Liver (tissue), 9 donors: Measurements from ENCODE around the gene TEX48. TPM values are rescaled to one million over a fixed set of nuclear protein-coding genes. Genes with fewer than 3 reads are reported as not detected.
A peak's percentile ranks its signal among the peaks of the same experiment; 100 is the strongest.

ENCODE experiments used
- DNase-seq: peaks from one replicate; pipeline ENCODE4 v3.0.0-alpha.2; 2017; ENCODE audit warnings: low spot score
- H3K27ac ChIP-seq, 2 donors: one replicate each; pipeline ENCODE4 v1.7.0; 2013; ENCODE audit warnings: inconsistent platforms in 2 of 2, low read length in 2 of 2, control low read depth in 1 of 2, low read depth in 1 of 2, mild to moderate bottlenecking in 1 of 2
- H3K27me3 ChIP-seq, 4 donors: one replicate each; pipeline versions ENCODE4 v1.6.1 to v1.7.0; 2013; ENCODE audit warnings: low read length in 3 of 4, inconsistent platforms in 1 of 4, mild to moderate bottlenecking in 1 of 4, moderate library complexity in 1 of 4; ENCODE audit not compliant: control insufficient read depth in 4 of 4, insufficient read depth in 4 of 4
- H3K36me3 ChIP-seq, 4 donors: one replicate each; pipeline versions ENCODE4 v1.6.1 to v1.7.0; 2013; ENCODE audit warnings: low read length in 3 of 4, mild to moderate bottlenecking in 3 of 4, low read depth in 1 of 4, moderate library complexity in 1 of 4; ENCODE audit not compliant: control insufficient read depth in 4 of 4, insufficient read depth in 3 of 4
- H3K4me1 ChIP-seq, 4 donors: one replicate each; pipeline versions ENCODE4 v1.6.1 to v1.7.0; 2013; ENCODE audit warnings: low read length in 3 of 4, mild to moderate bottlenecking in 3 of 4, moderate library complexity in 1 of 4; ENCODE audit not compliant: control insufficient read depth in 4 of 4, insufficient read depth in 4 of 4
- H3K4me3 ChIP-seq, 3 donors: one replicate each; pipeline versions ENCODE4 v1.6.1 to v1.7.0; 2013; ENCODE audit warnings: low read length in 3 of 3, control low read depth in 1 of 3, low read depth in 1 of 3, mild to moderate bottlenecking in 1 of 3
- H3K9ac ChIP-seq, 2 donors: one replicate each; pipeline ENCODE4 v1.7.0; 2013; ENCODE audit warnings: low read length in 2 of 2, mild to moderate bottlenecking in 2 of 2, moderate library complexity in 2 of 2, control low read depth in 1 of 2, low read depth in 1 of 2
- H3K9me3 ChIP-seq, 4 donors: one replicate each; pipeline versions ENCODE4 v1.6.1 to v1.7.0; 2013; ENCODE audit warnings: low read length in 3 of 4; ENCODE audit not compliant: control insufficient read depth in 4 of 4
- EGR1 ChIP-seq, 2 donors: IDR thresholded peaks; 2 replicates each; pipeline ENCODE4 v1.6.1; 2016 to 2018; ENCODE audit warnings: antibody characterized with exemption in 2 of 2, low read depth in 2 of 2
- FOXA1 ChIP-seq: IDR thresholded peaks from 2 replicates; pipeline ENCODE4 v1.6.1; 2016; ENCODE audit warnings: antibody characterized with exemption
- FOXA2 ChIP-seq: IDR thresholded peaks from 2 replicates; pipeline ENCODE4 v1.6.1; 2016; ENCODE audit warnings: antibody characterized with exemption
- GABPA ChIP-seq, 2 donors: IDR thresholded peaks in 1 of 2; conservative IDR thresholded peaks in 1 of 2; 2 replicates each; pipeline ENCODE4 v1.6.1; 2016; ENCODE audit warnings: antibody characterized with exemption in 2 of 2, mild to moderate bottlenecking in 1 of 2, moderate library complexity in 1 of 2
- HNF4A ChIP-seq, 2 donors: conservative IDR thresholded peaks; 2 replicates each; pipeline ENCODE4 v1.6.1; 2016; ENCODE audit warnings: antibody characterized with exemption in 2 of 2, mild to moderate bottlenecking in 2 of 2
- HNF4G ChIP-seq: IDR thresholded peaks from 2 replicates; pipeline ENCODE4 v1.6.1; 2016; ENCODE audit warnings: antibody characterized with exemption
- JUND ChIP-seq, 2 donors: IDR thresholded peaks; 2 replicates each; pipeline ENCODE4 v1.6.1; 2016; ENCODE audit warnings: antibody characterized with exemption in 2 of 2
- NR2F2 ChIP-seq: IDR thresholded peaks from 2 replicates; pipeline ENCODE4 v1.6.1; 2016; ENCODE audit warnings: antibody characterized with exemption
- RAD21 ChIP-seq, 2 donors: IDR thresholded peaks; 2 replicates each; pipeline ENCODE4 v1.6.1; 2016; ENCODE audit warnings: antibody characterized with exemption in 2 of 2, mild to moderate bottlenecking in 2 of 2
- REST ChIP-seq: IDR thresholded peaks from 2 replicates; pipeline ENCODE4 v1.6.1; 2016; ENCODE audit warnings: antibody characterized with exemption, mild to moderate bottlenecking
- RXRA ChIP-seq, 2 donors: IDR thresholded peaks; 2 replicates each; pipeline ENCODE4 v1.6.1; 2017 to 2018; ENCODE audit warnings: antibody characterized with exemption in 2 of 2, mild to moderate bottlenecking in 1 of 2
- SP1 ChIP-seq: IDR thresholded peaks from 2 replicates; pipeline ENCODE4 v1.6.1; 2018; ENCODE audit warnings: antibody characterized with exemption, mild to moderate bottlenecking
- TAF1 ChIP-seq: conservative IDR thresholded peaks from 2 replicates; pipeline ENCODE4 v1.6.1; 2016; ENCODE audit warnings: antibody characterized with exemption, mild to moderate bottlenecking
- YY1 ChIP-seq: IDR thresholded peaks from 2 replicates; pipeline ENCODE4 v1.6.1; 2016; ENCODE audit warnings: antibody characterized with exemption, mild to moderate bottlenecking
- WGBS: extraction: QIAGEN DNeasy Blood & Tissue Kit; methylation state at CpG from one replicate; pipeline ENCODE4 v1.1.7; 2013; 5-methylcytosine and 5-hydroxymethylcytosine counted together
- polyA plus RNA-seq, 2 donors: library from polyadenylated mRNA; stranded (reverse) in 1 of 2; unstranded in 1 of 2; fragments of 200-250 nt in 1 of 2; fragments of >200 nt in 1 of 2; fragmentation: Nextera tagmentation in 1 of 2; extraction: Ambion mirVana in 1 of 2; gene quantifications; one replicate each; pipeline versions ENCODE4 v1.2.1 to v1.2.3, GENCODE V29; 2013 to 2015
- total RNA-seq, 2 donors: library from RNA; depleted of rRNA; stranded (reverse); fragments of >200 nt; gene quantifications; one replicate each; pipeline ENCODE4 v1.2.3, GENCODE V29; 2014
- TF ChIP-seq, protein P1 (sequence below): IDR thresholded peaks from 2 replicates; pipeline ENCODE4 v1.6.1; 2016; ENCODE audit warnings: antibody characterized with exemption
- TF ChIP-seq, protein P2 (sequence below): fragments of 150-350 bp; IDR thresholded peaks from 2 replicates; pipeline ENCODE4 v1.5.1; 2017; ENCODE audit warnings: improper control_type of control experiment, low read depth, low read length; ENCODE audit not compliant: missing input control
- TF ChIP-seq, protein P3 (sequence below): IDR thresholded peaks from 2 replicates; pipeline ENCODE4 v1.6.1; 2016; ENCODE audit warnings: antibody characterized with exemption
- TF ChIP-seq, protein P4 (sequence below): IDR thresholded peaks from 2 replicates; pipeline ENCODE4 v1.6.1; 2016; ENCODE audit warnings: antibody characterized with exemption
- donor health status: healthy.
- donor health status: healthy.
- donor health status: healthy.
- donor health status: healthy.
- donor health status: healthy.

TEX48 gene
- not detected for total RNA-seq
- polyA plus RNA-seq, result not detected

DNA sequence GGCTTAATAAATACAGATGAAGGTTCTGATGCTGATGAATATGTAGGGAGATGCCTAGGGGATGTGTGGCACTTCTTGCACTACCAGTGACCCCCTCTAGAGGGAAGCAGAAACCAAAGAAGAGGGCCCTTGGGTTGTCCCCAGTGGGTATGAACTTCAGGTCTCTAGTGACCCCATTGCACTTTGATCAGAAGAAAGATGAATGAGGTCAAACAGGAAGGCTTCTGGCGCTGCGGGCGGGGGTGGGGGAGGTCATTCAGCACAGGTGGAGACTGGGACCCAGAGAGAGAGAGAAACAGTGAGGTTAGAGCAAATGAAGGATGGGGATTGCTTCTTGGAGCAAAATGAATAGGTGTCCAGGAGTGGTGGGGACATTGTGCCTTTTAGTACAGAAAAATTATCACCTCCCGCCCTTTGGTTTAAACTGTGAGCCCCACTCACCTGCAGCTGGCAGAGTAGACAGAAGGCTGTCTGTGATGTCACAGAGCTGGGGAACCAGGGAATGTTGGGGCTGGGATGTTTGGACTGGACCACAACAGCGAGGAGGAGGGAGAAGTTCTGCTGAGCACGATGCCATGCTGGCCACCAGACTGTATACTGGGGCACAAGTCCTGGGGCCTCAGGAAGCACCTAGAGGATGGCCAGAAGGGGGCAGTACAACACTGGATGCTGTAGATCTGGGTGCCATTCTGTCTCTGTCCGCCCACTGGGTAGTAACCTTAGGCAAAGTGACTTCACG, at the start of gene TEX48:
TSS of gene TEX48 (minus strand) at position 599 of the 739 bp plus-strand sequence. CDS start 10,469 bp downstream, outside the sequence.
- DNase-seq, result peak; percentile 69
- 44% methylated on average over 8 of the region's 8 CpGs for WGBS
- H3K9me3 ChIP-seq, result no peaks in the 10 kb centered on the region
- no peak within 1 kb of the TSS for H3K27ac ChIP-seq
- TF ChIP-seq EGR1 (IDR thresholded peaks at IDR 0.05; ENCODE audit: low read depth in 2 of 2) (no peak), RAD21 (IDR thresholded peaks at IDR 0.05) (peak; percentile 74 to 85), NR2F2 (no peak), RXRA (IDR thresholded peaks at IDR 0.05) (peak; percentile 18 to 76), JUND (IDR thresholded peaks at IDR 0.05) (no peak), HNF4A (conservative IDR thresholded peaks at IDR 0.05) (peak in 1 of 2 donors; percentile 64), FOXA1 (no peak), FOXA2 (no peak), HNF4G (no peak), GABPA (IDR thresholded peaks at IDR 0.05 in 1 of 2, conservative IDR thresholded peaks at IDR 0.05 in 1 of 2) (no peak), YY1 (no peak), REST (no peak), SP1 (no peak), TAF1 (no peak)
- TF ChIP-seq, protein P1, sequence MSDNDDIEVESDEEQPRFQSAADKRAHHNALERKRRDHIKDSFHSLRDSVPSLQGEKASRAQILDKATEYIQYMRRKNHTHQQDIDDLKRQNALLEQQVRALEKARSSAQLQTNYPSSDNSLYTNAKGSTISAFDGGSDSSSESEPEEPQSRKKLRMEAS, result no peak
- TF ChIP-seq, protein P2, sequence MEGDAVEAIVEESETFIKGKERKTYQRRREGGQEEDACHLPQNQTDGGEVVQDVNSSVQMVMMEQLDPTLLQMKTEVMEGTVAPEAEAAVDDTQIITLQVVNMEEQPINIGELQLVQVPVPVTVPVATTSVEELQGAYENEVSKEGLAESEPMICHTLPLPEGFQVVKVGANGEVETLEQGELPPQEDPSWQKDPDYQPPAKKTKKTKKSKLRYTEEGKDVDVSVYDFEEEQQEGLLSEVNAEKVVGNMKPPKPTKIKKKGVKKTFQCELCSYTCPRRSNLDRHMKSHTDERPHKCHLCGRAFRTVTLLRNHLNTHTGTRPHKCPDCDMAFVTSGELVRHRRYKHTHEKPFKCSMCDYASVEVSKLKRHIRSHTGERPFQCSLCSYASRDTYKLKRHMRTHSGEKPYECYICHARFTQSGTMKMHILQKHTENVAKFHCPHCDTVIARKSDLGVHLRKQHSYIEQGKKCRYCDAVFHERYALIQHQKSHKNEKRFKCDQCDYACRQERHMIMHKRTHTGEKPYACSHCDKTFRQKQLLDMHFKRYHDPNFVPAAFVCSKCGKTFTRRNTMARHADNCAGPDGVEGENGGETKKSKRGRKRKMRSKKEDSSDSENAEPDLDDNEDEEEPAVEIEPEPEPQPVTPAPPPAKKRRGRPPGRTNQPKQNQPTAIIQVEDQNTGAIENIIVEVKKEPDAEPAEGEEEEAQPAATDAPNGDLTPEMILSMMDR, result peak; percentile 76
- TF ChIP-seq, protein P3, sequence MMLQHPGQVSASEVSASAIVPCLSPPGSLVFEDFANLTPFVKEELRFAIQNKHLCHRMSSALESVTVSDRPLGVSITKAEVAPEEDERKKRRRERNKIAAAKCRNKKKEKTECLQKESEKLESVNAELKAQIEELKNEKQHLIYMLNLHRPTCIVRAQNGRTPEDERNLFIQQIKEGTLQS, result no peak
- TF ChIP-seq, protein P4, sequence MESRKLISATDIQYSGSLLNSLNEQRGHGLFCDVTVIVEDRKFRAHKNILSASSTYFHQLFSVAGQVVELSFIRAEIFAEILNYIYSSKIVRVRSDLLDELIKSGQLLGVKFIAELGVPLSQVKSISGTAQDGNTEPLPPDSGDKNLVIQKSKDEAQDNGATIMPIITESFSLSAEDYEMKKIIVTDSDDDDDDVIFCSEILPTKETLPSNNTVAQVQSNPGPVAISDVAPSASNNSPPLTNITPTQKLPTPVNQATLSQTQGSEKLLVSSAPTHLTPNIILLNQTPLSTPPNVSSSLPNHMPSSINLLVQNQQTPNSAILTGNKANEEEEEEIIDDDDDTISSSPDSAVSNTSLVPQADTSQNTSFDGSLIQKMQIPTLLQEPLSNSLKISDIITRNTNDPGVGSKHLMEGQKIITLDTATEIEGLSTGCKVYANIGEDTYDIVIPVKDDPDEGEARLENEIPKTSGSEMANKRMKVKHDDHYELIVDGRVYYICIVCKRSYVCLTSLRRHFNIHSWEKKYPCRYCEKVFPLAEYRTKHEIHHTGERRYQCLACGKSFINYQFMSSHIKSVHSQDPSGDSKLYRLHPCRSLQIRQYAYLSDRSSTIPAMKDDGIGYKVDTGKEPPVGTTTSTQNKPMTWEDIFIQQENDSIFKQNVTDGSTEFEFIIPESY, result no peak
- H3K9ac ChIP-seq, result no peak within 1 kb of the TSS
- H3K36me3 ChIP-seq, result no peaks in the 10 kb centered on the region
- H3K4me3 ChIP-seq, result no peak within 1 kb of the TSS
- peaks cover 0 to 7% (median 1%) of the 10 kb centered on the region in 4 donors for H3K4me1 ChIP-seq
- peaks cover 0 to 2% (median 0%) of the 10 kb centered on the region in 4 donors for H3K27me3 ChIP-seq
